ENCODE measurements around the gene CACNB2.

The CACNB2 gene

DNA sequence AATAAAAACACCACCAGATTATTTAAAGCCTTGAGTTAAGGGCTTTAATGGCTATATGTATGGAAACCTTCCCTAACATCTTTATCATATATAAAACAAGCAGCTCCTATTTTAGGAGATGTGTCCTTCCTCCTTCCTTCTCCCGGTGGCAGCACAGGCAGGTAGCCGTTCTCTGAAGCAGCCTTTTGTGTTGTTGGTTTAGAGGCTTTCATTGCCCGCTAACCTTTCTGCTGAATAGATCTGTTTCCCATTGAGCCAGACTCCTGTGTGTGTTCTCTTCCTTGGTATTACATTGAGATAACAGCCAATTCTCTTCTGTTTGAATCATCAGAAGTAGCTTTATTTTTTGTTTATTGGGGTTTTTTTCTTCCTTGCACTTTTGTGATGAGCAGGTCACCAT lies 131.3 kb downstream of the CACNB2 start:
- in situ Hi-C loops (cut with HindIII; ENCODE audit: low sequenced_read_pairs), result no loop called here

DNA sequence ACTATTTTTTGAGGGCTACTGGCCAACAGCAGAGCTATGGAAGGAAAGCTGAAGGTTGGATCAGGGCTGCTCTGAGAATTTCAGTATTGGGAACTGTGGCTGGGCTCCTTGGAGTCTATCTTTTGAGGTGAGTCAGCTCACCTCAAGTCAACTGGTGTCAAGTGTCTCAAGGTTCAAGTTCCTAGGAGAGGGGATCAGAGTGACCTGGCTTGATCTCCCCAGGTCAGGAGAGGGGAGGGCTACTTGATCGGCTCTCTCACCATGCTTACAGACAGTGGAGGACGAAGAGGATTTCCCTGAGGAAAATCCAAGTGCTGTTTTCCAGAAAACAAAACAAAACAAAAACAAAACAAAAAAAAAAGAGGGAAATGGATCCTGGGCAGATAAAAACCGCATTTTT lies 132.8 kb downstream of the CACNB2 start:
- in situ Hi-C loops (cut with HindIII; ENCODE audit: low sequenced_read_pairs), result no loop called here

DNA sequence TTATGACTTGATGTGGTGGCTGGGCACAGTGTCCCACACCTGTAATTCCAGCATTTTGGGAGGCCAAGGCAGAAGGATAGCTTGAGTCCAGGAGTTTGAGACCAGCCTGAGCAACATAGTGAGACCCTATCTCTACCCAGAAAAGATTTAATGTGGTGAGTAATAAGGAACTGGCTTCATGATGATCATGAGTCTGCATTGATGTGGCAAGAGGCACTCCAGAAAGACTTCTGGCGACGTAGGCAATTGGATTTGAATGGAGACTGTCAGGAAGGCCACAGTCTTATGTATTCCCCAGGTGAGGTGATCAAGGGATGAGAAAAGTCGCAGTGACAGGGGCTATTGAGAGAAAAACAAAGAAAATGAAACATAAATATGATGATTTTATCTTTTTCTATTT lies 138.0 kb downstream of the CACNB2 start:
- in situ Hi-C loops (cut with HindIII; ENCODE audit: low sequenced_read_pairs), result no loop called here

DNA sequence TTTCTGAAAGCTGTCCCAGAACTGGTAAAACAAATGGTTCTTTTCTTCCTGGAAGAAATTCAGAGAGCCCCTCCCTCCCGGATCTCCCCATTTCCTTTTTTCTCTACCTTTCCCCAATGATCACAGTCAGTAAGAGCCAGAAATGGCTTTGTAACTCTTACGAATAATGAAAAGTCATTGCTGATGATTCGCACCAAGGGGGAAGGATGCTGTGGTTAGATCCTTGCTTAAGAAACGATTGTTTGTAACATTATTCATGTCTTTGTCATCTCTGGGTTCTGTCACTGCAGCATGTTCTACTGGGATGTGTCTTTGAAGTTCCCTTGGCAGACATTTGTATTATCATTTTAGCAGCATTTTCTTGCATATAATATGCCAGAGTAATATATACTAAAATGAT lies 138.9 kb downstream of the CACNB2 start:
- in situ Hi-C loops (cut with HindIII; ENCODE audit: low sequenced_read_pairs), result no loop called here

DNA sequence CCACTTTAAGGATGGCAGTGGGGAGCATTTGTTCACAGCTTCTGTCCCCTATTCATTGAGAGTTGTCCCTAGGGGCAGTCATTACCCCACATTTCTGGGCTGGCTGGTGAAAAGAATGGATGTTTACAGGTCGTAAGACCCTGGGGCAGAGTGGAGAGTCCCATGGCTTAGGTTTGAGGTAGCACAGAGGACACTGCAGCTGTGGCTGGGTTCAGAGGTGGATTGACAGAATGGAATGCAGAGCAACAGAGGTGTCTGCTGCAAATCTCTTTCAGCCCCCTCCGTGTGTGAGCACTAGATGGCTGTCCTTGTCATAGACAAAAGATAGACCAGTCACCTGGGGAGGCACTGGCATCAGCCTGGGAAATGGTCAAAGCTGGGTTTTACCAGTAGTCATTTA lies 141.9 kb downstream of the CACNB2 start:
- in situ Hi-C loops (cut with HindIII; ENCODE audit: low sequenced_read_pairs), result no loop called here

DNA sequence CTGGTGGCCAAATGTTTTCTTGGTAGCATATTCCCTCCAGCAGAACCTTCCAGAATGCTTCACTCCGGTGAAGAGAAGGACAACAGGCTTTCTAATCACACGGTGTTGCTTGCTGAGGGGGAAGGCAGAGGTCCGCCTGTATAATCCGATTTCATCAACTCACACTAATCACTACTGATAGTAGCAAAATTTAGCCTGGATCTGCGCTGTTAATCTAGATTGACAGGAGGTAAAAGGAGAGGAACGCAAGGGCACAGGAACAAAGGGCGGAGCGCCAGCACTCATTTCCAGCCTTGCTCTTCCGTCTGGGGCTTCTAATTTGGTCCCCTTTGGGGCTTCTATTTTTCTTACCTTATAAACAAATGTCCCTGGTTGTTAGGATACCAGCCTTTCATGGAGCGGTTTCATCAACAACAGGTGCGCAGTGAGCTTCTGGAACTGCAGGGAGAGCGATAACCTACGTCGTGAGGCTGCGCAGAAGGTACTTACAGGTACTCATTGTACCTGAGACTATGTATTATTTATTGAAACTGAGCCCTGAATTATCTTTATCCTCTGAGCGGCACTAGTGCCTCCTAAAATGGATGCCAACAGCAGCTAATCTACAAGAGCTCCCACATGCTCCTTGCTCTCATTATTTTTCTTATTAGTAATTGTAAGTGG lies 150.6 kb downstream of the CACNB2 start:
- in situ Hi-C loops (cut with HindIII; ENCODE audit: low sequenced_read_pairs), result no loop called here

DNA sequence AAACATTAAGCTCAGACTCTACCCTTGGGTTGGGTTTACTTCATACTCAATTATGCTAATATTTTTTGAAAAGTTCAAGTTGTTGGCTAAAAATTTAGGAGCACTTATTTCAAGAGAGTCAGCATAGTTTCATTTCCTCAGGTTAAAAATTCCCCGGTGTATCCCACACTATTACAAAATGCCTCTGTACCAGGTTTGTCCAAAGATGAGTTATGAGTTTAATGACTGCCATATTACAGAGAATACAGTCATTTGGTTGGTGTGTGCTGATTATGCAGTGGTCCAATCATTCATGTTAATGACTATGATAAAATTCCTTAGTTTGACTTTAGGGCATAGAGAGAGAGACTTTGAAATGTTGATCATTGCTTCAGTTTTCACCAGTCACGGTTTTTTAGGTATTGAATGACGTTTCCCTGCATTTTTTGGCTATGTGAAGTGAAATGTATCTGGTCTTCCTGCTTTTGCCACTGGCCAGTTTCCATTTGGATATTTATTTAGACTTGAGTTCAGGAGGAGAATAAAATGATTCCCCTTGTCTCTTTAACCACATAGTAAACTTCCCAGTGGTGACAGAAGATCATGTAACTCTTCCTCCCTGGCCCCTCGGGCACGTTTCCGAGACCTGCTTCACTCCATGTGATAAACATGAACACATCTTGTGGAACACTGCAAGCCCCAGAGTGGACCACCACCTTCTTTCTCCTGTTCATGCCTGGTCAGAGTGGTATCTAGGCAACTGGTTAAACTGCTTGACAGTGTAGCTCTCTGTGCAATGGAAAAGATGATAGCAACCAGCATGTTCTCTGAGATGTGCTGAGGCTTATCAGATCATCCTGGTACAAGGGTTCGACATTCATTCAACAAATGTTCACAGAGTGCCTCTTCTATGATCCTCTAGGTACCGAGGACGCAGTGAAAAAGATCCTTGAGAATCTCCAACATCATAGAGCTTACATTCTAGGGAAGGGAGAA lies 153.6 kb downstream of the CACNB2 start:
- in situ Hi-C loops (cut with HindIII; ENCODE audit: low sequenced_read_pairs), result no loop called here

DNA sequence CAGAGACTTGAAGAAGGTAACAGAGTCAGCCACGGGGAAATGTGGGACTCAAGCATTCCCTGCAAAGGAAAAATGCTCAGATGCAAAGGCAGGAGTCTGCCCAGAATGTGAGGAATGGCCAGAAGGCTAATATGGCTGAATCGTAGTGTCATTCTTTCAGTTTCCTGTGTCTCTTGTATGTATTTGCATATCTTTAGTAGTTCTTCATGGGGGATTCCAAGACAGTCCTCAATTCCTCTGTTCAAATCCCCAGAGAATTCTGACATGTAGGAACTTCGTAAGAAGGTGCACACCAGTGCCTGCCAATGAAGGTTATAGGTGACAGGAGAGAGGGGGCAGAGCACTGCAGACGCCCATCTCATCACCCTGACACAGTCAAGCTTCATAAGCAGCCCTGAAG lies 154.4 kb downstream of the CACNB2 start:
- in situ Hi-C loops (cut with HindIII; ENCODE audit: low sequenced_read_pairs), result no loop called here

DNA sequence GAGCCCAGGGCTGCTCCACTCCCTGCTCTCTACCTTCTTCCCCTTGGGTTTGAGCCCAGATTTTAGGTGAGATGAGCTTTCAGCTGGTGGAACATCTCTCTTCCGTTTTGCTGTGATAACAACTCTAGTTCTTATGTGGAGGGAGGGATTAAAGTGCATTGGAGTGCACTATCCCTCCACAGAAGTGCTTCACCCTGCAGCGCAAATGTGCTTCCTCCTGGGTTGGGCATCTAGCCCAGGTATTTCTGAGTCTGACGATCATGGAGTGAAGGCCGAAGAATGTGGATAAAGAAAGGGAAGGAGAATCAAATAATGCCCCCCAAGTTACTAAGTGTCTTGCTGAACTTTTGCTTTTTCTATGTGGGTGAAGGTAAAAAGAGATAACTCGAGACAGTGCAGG lies 157.4 kb downstream of the CACNB2 start:
- in situ Hi-C loops (cut with HindIII; ENCODE audit: low sequenced_read_pairs), result no loop called here

DNA sequence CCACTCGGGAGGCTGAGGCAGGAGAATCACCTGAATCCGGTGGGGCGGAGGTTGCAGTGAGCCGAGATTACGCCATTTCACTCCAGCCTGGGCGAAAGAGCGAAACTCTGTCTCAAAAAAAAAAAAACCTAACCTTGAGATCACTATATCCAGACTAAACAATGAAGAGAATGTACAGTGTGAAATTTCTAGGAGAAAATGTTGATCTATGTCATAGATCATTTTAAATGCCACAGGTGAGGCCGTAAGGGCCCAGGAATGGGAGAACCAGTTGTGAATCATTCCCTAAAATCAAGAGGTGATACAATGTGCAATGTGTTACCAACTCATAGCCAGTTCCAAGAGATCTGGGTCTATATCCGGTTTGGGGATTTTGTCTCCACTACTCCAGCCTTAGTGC lies 158.0 kb downstream of the CACNB2 start:
- in situ Hi-C loops (cut with HindIII; ENCODE audit: low sequenced_read_pairs), result no loop called here

DNA sequence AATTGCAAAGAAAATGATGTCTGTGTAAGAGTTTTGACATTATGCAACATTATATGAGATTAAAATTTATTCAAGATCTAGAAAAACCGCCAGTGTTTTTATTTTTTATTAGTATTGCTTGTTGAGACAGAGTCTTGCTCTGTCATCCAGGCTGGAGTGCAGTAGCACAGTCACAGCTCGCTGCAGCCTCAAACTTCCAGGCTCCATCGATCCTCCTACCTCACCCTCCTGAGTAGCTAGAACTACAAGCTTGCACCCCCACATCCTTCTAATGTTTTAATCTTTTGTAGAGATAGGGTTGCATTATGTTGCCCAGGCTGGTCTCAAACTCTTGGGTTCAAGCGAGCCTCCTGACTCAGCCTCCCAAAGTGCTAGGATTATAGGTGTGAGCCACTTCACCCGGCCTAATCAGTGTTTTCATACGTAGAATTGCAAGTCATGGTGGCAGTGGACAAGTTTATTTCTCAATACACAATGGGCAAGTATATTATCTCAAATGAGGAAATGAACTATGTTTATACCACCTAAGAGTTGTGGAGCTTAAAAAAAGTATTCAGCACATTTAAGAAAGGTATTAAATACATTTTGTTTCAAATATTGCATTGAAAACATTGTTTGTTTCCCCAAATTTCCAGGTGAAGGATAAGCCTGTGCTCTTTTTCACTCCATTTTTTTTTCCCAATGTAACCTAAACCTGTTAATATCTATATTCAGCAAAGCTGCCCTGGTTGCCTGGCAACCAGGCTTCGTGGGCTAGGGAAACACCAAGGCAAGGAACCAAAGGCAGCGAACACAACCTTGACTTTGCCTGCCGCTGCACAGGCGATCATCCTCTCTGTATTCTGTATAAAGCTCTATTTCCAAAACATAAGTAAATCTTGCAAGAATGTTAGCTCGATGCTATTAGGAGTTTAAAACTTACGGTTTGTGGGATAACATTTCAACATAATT lies 163.9 kb downstream of the CACNB2 start:
- in situ Hi-C loops (cut with HindIII; ENCODE audit: low sequenced_read_pairs), result no loop called here

DNA sequence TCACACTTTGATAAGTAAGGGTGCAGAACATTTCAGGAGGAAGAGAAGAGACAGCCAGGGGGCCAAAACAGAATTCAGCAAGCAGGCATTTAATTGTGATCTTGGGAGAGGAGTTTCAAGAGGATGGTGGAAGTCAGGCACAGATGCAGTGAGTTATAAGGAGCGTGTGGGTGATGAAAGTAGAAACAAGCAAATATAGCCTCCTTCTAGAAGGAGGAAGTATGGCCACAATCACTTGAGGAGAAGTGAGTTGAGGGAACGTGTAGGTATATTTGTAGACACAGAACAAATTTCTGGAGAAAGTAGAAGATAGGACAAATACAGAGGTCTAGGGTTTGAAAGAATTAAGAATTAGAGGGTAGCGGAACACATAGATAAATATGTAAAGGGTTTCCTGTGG lies 165.8 kb downstream of the CACNB2 start:
- in situ Hi-C loops (cut with HindIII; ENCODE audit: low sequenced_read_pairs), result no loop called here

DNA sequence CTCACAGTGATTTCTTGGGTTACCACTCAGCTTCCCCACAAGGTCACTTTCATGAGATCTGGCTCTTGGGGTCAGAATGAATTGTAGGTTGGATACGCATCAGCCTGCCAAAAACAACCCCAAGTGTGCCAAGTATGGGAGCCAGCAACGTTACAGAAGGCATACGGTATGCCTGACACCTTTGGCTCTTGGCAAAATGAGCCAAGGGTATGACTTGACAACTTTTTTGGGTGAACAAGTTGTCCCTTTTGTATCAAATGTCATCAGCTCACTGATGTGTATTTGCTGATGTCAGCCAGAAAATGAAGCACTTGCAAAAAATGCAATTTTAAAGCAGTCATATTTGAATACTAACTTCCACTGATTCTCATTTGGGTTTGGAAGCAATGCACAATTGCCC lies 168.4 kb downstream of the CACNB2 start:
- in situ Hi-C loops (cut with HindIII; ENCODE audit: low sequenced_read_pairs), result no loop called here

DNA sequence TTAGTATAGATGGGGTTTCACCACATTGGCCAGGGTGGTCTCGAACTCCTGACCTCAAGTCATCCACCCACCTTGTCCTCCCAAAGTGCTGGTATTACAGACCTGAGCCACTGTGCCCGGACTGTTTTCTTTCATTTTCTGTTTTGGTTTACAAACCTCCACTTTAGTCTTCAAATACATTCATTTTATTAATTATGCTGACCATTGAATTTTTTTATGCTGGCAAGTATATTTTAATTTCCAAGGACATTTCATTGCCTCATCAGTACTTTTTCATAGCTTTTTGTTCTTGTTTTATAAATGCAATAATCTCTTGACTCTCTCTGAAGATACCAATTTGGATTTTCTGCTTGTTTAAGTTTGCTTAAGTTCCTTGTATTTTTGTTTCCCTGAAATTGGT lies 170.5 kb downstream of the CACNB2 start:
- in situ Hi-C loops (cut with HindIII; ENCODE audit: low sequenced_read_pairs), result no loop called here

DNA sequence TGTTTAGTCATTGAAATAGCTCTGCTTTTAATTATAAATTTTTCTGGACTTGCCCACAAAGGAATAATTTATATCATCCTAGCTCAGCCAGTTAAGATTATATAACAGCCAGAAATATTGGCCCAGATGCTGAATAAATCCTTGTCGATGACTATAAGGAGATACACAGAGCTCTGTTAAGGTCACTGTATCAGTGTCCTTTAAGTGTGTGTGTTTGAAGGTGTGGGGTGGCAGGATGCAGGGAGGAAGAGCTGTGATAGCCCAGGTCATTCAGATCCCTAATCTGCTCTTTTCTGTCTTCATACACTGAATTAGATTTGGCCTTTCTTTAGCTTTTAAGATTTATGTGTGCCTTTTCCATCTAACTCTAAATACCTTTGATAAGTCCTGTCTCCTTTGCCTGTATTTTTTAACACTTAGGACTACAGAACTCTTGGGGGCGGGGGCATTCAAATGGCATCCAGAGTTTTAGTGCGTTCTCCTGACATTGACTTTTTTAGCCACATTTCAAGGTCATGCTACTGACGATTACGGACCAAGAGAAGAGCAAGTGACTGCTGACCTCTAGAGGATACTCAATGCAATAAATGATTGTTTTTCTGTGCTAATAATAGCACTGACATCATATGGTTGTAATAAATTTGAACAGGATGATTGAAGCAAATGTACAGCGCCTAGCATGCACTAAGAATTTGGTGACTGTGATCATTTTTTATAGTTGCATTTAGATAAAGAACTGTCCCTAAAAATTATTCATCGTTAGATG lies 172.3 kb downstream of the CACNB2 start:
- in situ Hi-C loops (cut with HindIII; ENCODE audit: low sequenced_read_pairs), result no loop called here

DNA sequence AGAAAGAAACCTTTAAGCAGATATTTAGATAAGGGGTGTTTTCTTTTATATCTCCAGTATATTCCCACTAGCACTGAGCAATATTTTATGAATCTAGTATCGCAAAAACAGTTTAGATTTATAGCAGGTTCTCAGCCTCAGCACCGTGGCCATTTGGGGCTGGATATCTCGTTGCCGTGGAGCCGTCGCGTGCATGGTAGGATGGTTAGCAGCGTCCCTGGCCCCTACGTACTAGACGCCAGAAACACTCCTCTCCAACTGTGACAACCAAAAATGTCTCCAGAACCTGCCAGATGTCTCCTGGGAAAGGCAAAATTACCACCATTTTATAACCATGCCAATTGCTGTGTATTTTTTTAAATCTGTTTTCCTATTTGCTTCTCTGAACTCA lies 172.9 kb downstream of the CACNB2 start:
- in situ Hi-C loops (cut with HindIII; ENCODE audit: low sequenced_read_pairs), result no loop called here

DNA sequence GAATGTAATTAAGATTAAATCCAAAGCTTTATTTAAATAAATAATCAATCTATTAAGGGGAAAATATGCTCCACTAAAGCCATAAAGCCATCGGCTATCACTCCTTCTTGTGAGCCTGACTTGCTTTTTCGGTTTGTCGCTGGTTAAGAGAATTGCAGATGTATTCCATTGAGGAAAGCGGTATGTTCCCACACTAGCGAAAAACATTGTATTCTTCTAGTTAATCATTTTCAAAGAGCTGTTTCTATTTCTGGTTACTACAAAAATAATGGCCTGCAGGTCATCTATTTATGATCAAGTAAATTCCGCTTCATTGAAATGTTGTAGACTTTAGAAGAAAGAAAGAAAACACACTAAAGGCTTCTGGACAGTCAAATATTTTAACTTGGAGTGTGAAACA lies 173.4 kb downstream of the CACNB2 start:
- in situ Hi-C loops (cut with HindIII; ENCODE audit: low sequenced_read_pairs), result no loop called here

DNA sequence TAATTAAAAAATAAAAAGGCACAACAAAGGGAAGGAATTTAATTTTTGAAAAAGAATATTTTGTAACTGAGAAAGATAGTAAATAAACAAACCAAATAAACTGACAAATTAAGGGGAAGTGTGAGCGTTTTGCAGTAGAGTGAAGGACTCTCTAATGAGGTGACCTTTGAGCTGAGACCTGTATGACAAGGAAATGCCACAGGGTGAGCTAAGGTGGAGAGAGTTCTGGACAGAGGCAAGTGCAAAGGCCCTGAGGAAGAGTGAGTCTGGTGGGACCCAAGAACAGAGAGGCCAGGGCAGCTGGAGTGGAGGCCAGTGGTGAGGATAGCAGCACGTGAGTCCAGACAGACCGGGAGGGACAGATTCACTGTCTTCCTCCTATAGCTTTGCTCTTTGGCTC lies 179.4 kb downstream of the CACNB2 start:
- in situ Hi-C loops (cut with HindIII; ENCODE audit: low sequenced_read_pairs), result no loop called here

DNA sequence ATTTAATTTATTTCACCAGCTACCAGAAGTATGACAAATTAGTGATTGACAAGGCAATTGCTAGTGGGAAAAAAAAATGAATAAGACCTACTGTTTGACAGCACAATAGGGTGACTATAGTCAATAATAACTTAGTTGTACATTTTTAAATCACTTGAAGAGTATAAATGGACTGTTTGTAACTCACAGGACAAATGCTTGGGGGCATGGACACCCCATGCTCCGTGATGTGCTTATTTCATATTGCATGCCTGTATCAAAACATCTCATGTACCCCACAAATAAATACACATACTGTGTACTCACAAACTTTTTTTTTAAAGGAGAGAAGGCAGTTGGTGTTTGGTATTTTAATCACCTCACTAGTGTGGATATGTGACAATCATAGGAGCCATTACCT lies 181.1 kb downstream of the CACNB2 start:
- in situ Hi-C loops (cut with HindIII; ENCODE audit: low sequenced_read_pairs), result no loop called here

DNA sequence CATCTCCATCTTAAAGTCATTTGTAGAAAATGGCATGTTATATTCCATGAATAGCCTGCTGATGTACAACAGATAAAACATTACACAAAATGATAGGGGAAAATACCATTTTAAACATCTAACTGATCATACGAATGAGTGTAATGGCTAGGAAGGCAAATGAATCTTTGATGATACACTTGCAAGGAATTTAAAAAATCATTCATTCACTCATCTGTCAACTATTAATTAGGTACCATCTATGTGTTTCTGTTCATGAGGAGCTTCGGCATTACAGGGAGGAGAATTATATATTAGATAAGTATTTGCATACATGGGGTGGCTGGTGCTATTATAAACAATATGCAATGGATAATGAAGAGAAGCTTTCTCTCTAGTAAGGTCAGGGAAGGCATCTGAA lies 183.7 kb downstream of the CACNB2 start:
- in situ Hi-C loops (cut with HindIII; ENCODE audit: low sequenced_read_pairs), result no loop called here

DNA sequence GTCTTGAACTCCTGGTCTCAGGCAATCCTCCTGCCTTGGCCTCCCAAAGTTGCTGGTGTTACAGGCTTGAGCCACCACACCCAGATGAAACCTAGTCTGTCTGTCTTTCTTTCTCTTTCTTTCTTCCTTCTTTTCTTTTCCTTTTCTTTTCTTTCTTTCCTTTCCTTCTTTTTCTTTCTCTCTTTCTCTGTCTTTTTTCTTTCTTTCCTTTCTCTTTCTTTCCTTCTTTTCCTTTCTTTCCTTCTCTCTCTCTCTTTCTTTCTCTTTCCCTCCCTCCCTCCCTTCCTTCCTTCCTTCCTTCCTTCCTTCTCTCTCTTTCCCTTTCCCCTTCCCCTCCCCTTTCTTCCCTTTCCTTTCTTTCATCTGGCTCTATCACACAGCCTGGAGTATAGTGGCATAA lies 185.2 kb downstream of the CACNB2 start:
- in situ Hi-C loops (cut with HindIII; ENCODE audit: low sequenced_read_pairs), result no loop called here

All from DLD1 (cell line).